GM23338 (cell line): Measurements from ENCODE around the gene RPTOR. TPM values are rescaled to one million over a fixed set of nuclear protein-coding genes. Genes with fewer than 3 reads are reported as not detected.

Experiments
- ATAC-seq: fragments of 200-7000 bp; cut with Tn5 transposase; 3 replicates; pipeline ENCODE4 v1.9.1; 2020
- DNase-seq: peaks from one replicate; pipeline ENCODE4 v3.0.0-alpha.2; 2015; ENCODE audit warnings: low spot score
- H2AFZ ChIP-seq: fragments of 200-600 bp; sonication (generic); 2 replicates; pipeline ENCODE4 v1.8.0; 2016; ENCODE audit warnings: antibody characterized with exemption, mild to moderate bottlenecking, moderate library complexity
- H3F3A ChIP-seq: fragments of 200-600 bp; sonication (generic); replicated peaks from 2 replicates; pipeline ENCODE4 v1.8.0; 2017; ENCODE audit warnings: antibody characterized with exemption, mixed run types, low read depth
- H3K27ac ChIP-seq: fragments of 200-600 bp; sonication (generic); 2 replicates; pipeline ENCODE4 v1.6.1; 2016; ENCODE audit warnings: low read depth
- H3K27me3 ChIP-seq: fragments of 200-600 bp; sonication (generic); 2 replicates; pipeline ENCODE4 v1.8.0; 2016; ENCODE audit warnings: mild to moderate bottlenecking, mixed run types, moderate library complexity; ENCODE audit not compliant: insufficient read depth
- H3K36me3 ChIP-seq: fragments of 200-600 bp; sonication (generic); 2 replicates; pipeline ENCODE4 v1.8.0; 2016; ENCODE audit warnings: mild to moderate bottlenecking; ENCODE audit not compliant: insufficient read depth
- H3K4me1 ChIP-seq: fragments of 200-600 bp; sonication (generic); 2 replicates; pipeline ENCODE4 v1.8.0; 2016; ENCODE audit warnings: mild to moderate bottlenecking, moderate library complexity; ENCODE audit not compliant: insufficient read depth
- H3K4me2 ChIP-seq: fragments of 200-600 bp; sonication (generic); 2 replicates; pipeline ENCODE4 v1.7.1; 2017; ENCODE audit warnings: mixed run types
- H3K4me3 ChIP-seq: fragments of 200-600 bp; sonication (generic); 2 replicates; pipeline ENCODE4 v1.6.1; 2016; ENCODE audit warnings: mixed run types
- H3K79me2 ChIP-seq: fragments of 200-600 bp; sonication (generic); replicated peaks from 2 replicates; pipeline ENCODE4 v1.8.0; 2017; ENCODE audit warnings: mild to moderate bottlenecking; ENCODE audit not compliant: insufficient read depth
- H3K9me2 ChIP-seq: fragments of 200-600 bp; sonication (generic); 2 replicates; pipeline ENCODE4 v1.8.0; 2017; ENCODE audit not compliant: insufficient read depth
- H4K20me1 ChIP-seq: fragments of 200-600 bp; sonication (generic); replicated peaks from 2 replicates; pipeline ENCODE4 v1.8.0; 2017; ENCODE audit warnings: mild to moderate bottlenecking; ENCODE audit not compliant: insufficient read depth
- H3K27ac Mint-ChIP-seq: 2 replicates; pipeline ENCODE4 v1.8.0; 2020; ENCODE audit warnings: inconsistent platforms, mild to moderate bottlenecking, moderate library complexity, mixed read lengths
- H3K27me3 Mint-ChIP-seq: 3 replicates; pipeline ENCODE4 v1.8.0; 2022; ENCODE audit warnings: low read depth, mild to moderate bottlenecking, moderate library complexity, mixed read lengths, inconsistent platforms; ENCODE audit not compliant: insufficient read depth, poor library complexity
- H3K36me3 Mint-ChIP-seq: 3 replicates; pipeline ENCODE4 v1.8.0; 2021; ENCODE audit warnings: low read depth, mild to moderate bottlenecking, inconsistent platforms, moderate library complexity, mixed read lengths
- H3K4me1 Mint-ChIP-seq: 3 replicates; pipeline ENCODE4 v1.8.0; 2020; ENCODE audit warnings: mild to moderate bottlenecking, inconsistent platforms, mixed read lengths
- H3K4me3 Mint-ChIP-seq: 3 replicates; pipeline ENCODE4 v1.8.0; 2021; ENCODE audit warnings: moderate library complexity, mild to moderate bottlenecking, inconsistent platforms, mixed read lengths
- H3K9me3 Mint-ChIP-seq: 3 replicates; pipeline ENCODE4 v1.8.0; 2020; ENCODE audit warnings: moderate library complexity, mild to moderate bottlenecking, inconsistent platforms, mixed read lengths
- CREB1 ChIP-seq: fragments of 250-450 bp; sonication (Bioruptor Pico); IDR thresholded peaks from 2 replicates; pipeline ENCODE4 v1.5.0; 2020; ENCODE audit warnings: low read depth, mild to moderate bottlenecking, moderate library complexity
- EZH2 ChIP-seq: fragments of 200-600 bp; sonication (generic); IDR thresholded peaks from one replicate; pipeline ENCODE4 v1.8.0; 2017; ENCODE audit warnings: antibody characterized with exemption, mild to moderate bottlenecking, low read depth; ENCODE audit not compliant: unreplicated experiment
- EZH2phosphoT487 ChIP-seq: fragments of 200-600 bp; sonication (generic); IDR thresholded peaks from one replicate; pipeline ENCODE4 v1.8.1; 2018; ENCODE audit warnings: antibody characterized with exemption; ENCODE audit not compliant: unreplicated experiment
- JUNB ChIP-seq: IDR thresholded peaks from one replicate; pipeline ENCODE4 v1.6.1; 2016; ENCODE audit warnings: antibody characterized with exemption; ENCODE audit not compliant: unreplicated experiment
- NANOG ChIP-seq: IDR thresholded peaks from 2 replicates; pipeline ENCODE4 v1.6.1; 2016; ENCODE audit warnings: antibody characterized with exemption, borderline replicate concordance
- POLR2AphosphoS5 ChIP-seq: IDR thresholded peaks from 2 replicates; pipeline ENCODE4 v1.6.1; 2016; ENCODE audit warnings: antibody characterized with exemption, low read depth
- STAT1 ChIP-seq: IDR thresholded peaks from one replicate; pipeline ENCODE4 v1.6.1; 2016; ENCODE audit warnings: antibody characterized with exemption; ENCODE audit not compliant: unreplicated experiment
- ZNF114 ChIP-seq: fragments of 250-450 bp; sonication (Bioruptor Pico); IDR thresholded peaks from 2 replicates; pipeline ENCODE4 v1.5.0; 2020; ENCODE audit warnings: mild to moderate bottlenecking, moderate library complexity
- ZNF331 ChIP-seq: fragments of 250-450 bp; sonication (Bioruptor Pico); IDR thresholded peaks from 2 replicates; pipeline ENCODE4 v1.5.0; 2020; ENCODE audit warnings: low read depth, mild to moderate bottlenecking, moderate library complexity
- polyA plus RNA-seq: library from polyadenylated mRNA; unstranded; fragments of >200 nt; fragmentation: Nextera tagmentation; extraction: Ambion mirVana; gene quantifications from 2 replicates; pipeline ENCODE4 v1.2.1, GENCODE V29; 2016
- total RNA-seq: library from RNA; depleted of rRNA; stranded (reverse); fragments of >200 nt; shearing (Covaris generic); gene quantifications from 2 replicates; pipeline ENCODE4 v1.2.3, GENCODE V29; 2014
- TF ChIP-seq, protein P1 (sequence below): IDR thresholded peaks from one replicate; pipeline ENCODE4 v1.6.1; 2018; ENCODE audit warnings: antibody characterized with exemption; ENCODE audit not compliant: unreplicated experiment
- TF ChIP-seq, protein P2 (sequence below): IDR thresholded peaks from 2 replicates; pipeline ENCODE4 v1.6.1; 2016; ENCODE audit warnings: antibody characterized with exemption

RPTOR gene
- total and polyA plus RNA-seq, 2 experiments from 2014 or later: 9.5 to 38.0 TPM

GRCh38 chr17:81009136-81009535, 464.5 kb downstream of the RPTOR start:
- H3K27me3 ChIP-seq: peaks cover 28% of the 10 kb centered on the region
- no peak for DNase-seq
- TF ChIP-seq EZH2 (no peak), EZH2phosphoT487 (no peak), POLR2AphosphoS5 (no peak), JUNB (no peak), ZNF114 (no peak), STAT1 (no peak), CREB1 (CRISPR knock-in tag) (no peak)
- TF ChIP-seq, protein P1, sequence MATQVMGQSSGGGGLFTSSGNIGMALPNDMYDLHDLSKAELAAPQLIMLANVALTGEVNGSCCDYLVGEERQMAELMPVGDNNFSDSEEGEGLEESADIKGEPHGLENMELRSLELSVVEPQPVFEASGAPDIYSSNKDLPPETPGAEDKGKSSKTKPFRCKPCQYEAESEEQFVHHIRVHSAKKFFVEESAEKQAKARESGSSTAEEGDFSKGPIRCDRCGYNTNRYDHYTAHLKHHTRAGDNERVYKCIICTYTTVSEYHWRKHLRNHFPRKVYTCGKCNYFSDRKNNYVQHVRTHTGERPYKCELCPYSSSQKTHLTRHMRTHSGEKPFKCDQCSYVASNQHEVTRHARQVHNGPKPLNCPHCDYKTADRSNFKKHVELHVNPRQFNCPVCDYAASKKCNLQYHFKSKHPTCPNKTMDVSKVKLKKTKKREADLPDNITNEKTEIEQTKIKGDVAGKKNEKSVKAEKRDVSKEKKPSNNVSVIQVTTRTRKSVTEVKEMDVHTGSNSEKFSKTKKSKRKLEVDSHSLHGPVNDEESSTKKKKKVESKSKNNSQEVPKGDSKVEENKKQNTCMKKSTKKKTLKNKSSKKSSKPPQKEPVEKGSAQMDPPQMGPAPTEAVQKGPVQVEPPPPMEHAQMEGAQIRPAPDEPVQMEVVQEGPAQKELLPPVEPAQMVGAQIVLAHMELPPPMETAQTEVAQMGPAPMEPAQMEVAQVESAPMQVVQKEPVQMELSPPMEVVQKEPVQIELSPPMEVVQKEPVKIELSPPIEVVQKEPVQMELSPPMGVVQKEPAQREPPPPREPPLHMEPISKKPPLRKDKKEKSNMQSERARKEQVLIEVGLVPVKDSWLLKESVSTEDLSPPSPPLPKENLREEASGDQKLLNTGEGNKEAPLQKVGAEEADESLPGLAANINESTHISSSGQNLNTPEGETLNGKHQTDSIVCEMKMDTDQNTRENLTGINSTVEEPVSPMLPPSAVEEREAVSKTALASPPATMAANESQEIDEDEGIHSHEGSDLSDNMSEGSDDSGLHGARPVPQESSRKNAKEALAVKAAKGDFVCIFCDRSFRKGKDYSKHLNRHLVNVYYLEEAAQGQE: no peak
- TF ChIP-seq, protein P2, sequence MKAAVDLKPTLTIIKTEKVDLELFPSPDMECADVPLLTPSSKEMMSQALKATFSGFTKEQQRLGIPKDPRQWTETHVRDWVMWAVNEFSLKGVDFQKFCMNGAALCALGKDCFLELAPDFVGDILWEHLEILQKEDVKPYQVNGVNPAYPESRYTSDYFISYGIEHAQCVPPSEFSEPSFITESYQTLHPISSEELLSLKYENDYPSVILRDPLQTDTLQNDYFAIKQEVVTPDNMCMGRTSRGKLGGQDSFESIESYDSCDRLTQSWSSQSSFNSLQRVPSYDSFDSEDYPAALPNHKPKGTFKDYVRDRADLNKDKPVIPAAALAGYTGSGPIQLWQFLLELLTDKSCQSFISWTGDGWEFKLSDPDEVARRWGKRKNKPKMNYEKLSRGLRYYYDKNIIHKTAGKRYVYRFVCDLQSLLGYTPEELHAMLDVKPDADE: no peak
- H4K20me1 ChIP-seq: no peaks in the 10 kb centered on the region
- H3K36me3 ChIP-seq: no peaks in the 10 kb centered on the region
- H3K4me3 ChIP-seq: no peak overlapping the region
- peaks cover 11% of the 10 kb centered on the region; the same call in 2 of the 3 replicates for H3K4me1 Mint-ChIP-seq
- H3K27ac Mint-ChIP-seq: no peak overlapping the region
- peaks cover 27% of the 10 kb centered on the region for H3K9me3 Mint-ChIP-seq
- H3K4me2 ChIP-seq: no peak overlapping the region
- no peak overlapping the region; the same call in 1 of the 2 replicates for H2AFZ ChIP-seq
- peaks cover 11% of the 10 kb centered on the region for H3K36me3 Mint-ChIP-seq
- H3K27ac ChIP-seq: no peak overlapping the region
- no peaks in the 10 kb centered on the region for H3K79me2 ChIP-seq
- H3F3A ChIP-seq: 0 out of 2 replicates have a peak, but pooled peaks cover 2% of the 10 kb centered on the region
- H3K4me1 ChIP-seq: no peaks in the 10 kb centered on the region
- no peaks in the 10 kb centered on the region for H3K9me2 ChIP-seq
- ATAC-seq: no peak
- peaks cover 42% of the 10 kb centered on the region for H3K27me3 Mint-ChIP-seq
- H3K4me3 Mint-ChIP-seq: no peak overlapping the region

DNA sequence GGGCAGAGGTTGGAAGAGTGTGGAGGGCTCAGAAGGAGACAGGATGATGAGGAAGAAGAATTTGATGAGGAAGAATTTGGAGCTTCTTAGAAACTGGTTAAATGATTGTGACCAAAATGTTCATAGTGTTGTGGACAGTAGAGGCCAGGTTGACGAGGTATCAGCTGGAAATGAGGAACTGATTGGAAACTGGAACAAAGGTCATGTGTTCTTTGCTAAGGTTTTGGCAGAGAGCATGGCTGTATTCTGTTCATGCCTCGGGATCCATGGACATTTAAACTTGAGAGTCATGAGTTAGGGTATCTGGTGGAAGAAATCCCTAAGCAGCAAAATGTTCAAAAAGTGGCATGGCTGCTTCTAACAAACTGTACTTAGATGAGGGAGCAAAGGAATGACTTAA, 466.3 kb downstream of the RPTOR start:
- Histone ChIP-seq H3K27ac (no peak overlapping the region), H3K9me2 (no peaks in the 10 kb centered on the region), H4K20me1 (no peaks in the 10 kb centered on the region), H2AFZ (no peak overlapping the region), H3K27me3 (peaks cover 11% of the 10 kb centered on the region; the same call in 1 of the 2 replicates), H3K4me3 (no peak overlapping the region), H3F3A (no peaks in the 10 kb centered on the region), H3K4me2 (no peak overlapping the region), H3K4me1 (no peaks in the 10 kb centered on the region), H3K36me3 (no peaks in the 10 kb centered on the region), H3K79me2 (no peaks in the 10 kb centered on the region)
- DNase-seq: no peak
- H3K36me3 Mint-ChIP-seq: peaks cover 11% of the 10 kb centered on the region
- peaks cover 7% of the 10 kb centered on the region; the same call in 2 of the 3 replicates for H3K4me1 Mint-ChIP-seq
- no peak overlapping the region for H3K4me3 Mint-ChIP-seq
- H3K27ac Mint-ChIP-seq: no peak overlapping the region
- peaks cover 27% of the 10 kb centered on the region for H3K9me3 Mint-ChIP-seq
- peaks cover 29% of the 10 kb centered on the region for H3K27me3 Mint-ChIP-seq
- ATAC-seq: no peak
- no peak for TF ChIP-seq EZH2
- TF ChIP-seq, protein P1: no peak
- TF ChIP-seq JUNB: no peak
- TF ChIP-seq POLR2AphosphoS5: no peak
- no peak for TF ChIP-seq NANOG
- TF ChIP-seq ZNF331 (CRISPR knock-in tag): no peak
- TF ChIP-seq, protein P2: no peak
